Nephron (organoid): Measurements from ENCODE around the gene GJB3.

Experiments used
- H3K27ac Mint-ChIP-seq, 3 experiments: 2 replicates each; pipeline ENCODE4 v1.8.0; 2020; ENCODE audit warnings: mixed read lengths in 3 of 3, mild to moderate bottlenecking in 2 of 3, moderate library complexity in 1 of 3
- H3K27me3 Mint-ChIP-seq: 2 replicates; pipeline ENCODE4 v1.8.0; 2021; ENCODE audit warnings: low read depth, mild to moderate bottlenecking, moderate library complexity, mixed read lengths
- H3K36me3 Mint-ChIP-seq: 2 replicates; pipeline ENCODE4 v1.8.0; 2020; ENCODE audit warnings: low read depth, mixed read lengths
- H3K4me1 Mint-ChIP-seq: 2 replicates; pipeline ENCODE4 v1.8.0; 2020; ENCODE audit warnings: mixed read lengths
- H3K4me3 Mint-ChIP-seq, 3 experiments: 2 replicates each; pipeline ENCODE4 v1.8.0; 2020; ENCODE audit warnings: mild to moderate bottlenecking in 3 of 3, mixed read lengths in 3 of 3, moderate library complexity in 2 of 3
- H3K9me3 Mint-ChIP-seq: 2 replicates; pipeline ENCODE4 v1.8.0; 2020; ENCODE audit warnings: mixed read lengths
- CTCF ChIP-seq, 3 experiments: fragments of 200-600 bp; sonication (generic); IDR thresholded peaks; one replicate each; pipeline ENCODE4 v1.5.0; 2021; ENCODE audit warnings: antibody characterized with exemption in 3 of 3; ENCODE audit not compliant: unreplicated experiment in 3 of 3

Gene GJB3

GRCh38 chr1:34746785-34747637 is 34.0 kb upstream of the GJB3 start:
- H3K4me3 Mint-ChIP-seq, result no peak overlapping the region
- H3K36me3 Mint-ChIP-seq, result no peaks in the 10 kb centered on the region
- H3K27me3 Mint-ChIP-seq, result peaks cover 26% of the 10 kb centered on the region
- no peak overlapping the region for H3K27ac Mint-ChIP-seq
- no peak for TF ChIP-seq CTCF (IDR thresholded peaks at IDR 0.05; ENCODE audit: unreplicated experiment in 3 of 3)
- H3K4me1 Mint-ChIP-seq, result no peaks in the 10 kb centered on the region
- H3K9me3 Mint-ChIP-seq, result no peaks in the 10 kb centered on the region

- Mint-ChIP-seq H3K4me3 (no peak overlapping the region), H3K36me3 (no peaks in the 10 kb centered on the region), H3K27ac (no peak overlapping the region), H3K9me3 (no peaks in the 10 kb centered on the region), H3K27me3 (peaks cover 23% of the 10 kb centered on the region), H3K4me1 (no peaks in the 10 kb centered on the region)
- TF ChIP-seq CTCF (IDR thresholded peaks at IDR 0.05; ENCODE audit: unreplicated experiment in 3 of 3), result no peak
Measured at GRCh38 chr1:34747638-34747941, 33.4 kb upstream of the GJB3 start.

- H3K4me1 Mint-ChIP-seq, result no peaks in the 10 kb centered on the region
- TF ChIP-seq CTCF (IDR thresholded peaks at IDR 0.05; ENCODE audit: unreplicated experiment in 3 of 3), result no peak
- H3K4me3 Mint-ChIP-seq, result no peak overlapping the region
Measured at GRCh38 chr1:34749992-34750391, 31.0 kb upstream of the GJB3 start.

GRCh38 chr1:34750610-34751009 is 30.4 kb upstream of the GJB3 start:
- Mint-ChIP-seq H3K4me1 (no peaks in the 10 kb centered on the region), H3K9me3 (no peaks in the 10 kb centered on the region), H3K27ac (no peak overlapping the region), H3K36me3 (no peaks in the 10 kb centered on the region), H3K27me3 (peaks cover 15% of the 10 kb centered on the region), H3K4me3 (no peak overlapping the region)
- TF ChIP-seq CTCF (IDR thresholded peaks at IDR 0.05; ENCODE audit: unreplicated experiment in 3 of 3), result no peak

More at GRCh38 chr1:34749992-34750391, 31.0 kb upstream of the GJB3 start:
- no peak overlapping the region for H3K27ac Mint-ChIP-seq
- no peaks in the 10 kb centered on the region for H3K36me3 Mint-ChIP-seq
- peaks cover 18% of the 10 kb centered on the region for H3K27me3 Mint-ChIP-seq
- no peaks in the 10 kb centered on the region for H3K9me3 Mint-ChIP-seq

- no peaks in the 10 kb centered on the region for H3K36me3 Mint-ChIP-seq
- no peaks in the 10 kb centered on the region for H3K4me1 Mint-ChIP-seq
- peaks cover 9% of the 10 kb centered on the region for H3K27me3 Mint-ChIP-seq
- no peak overlapping the region for H3K4me3 Mint-ChIP-seq
- no peak for TF ChIP-seq CTCF (IDR thresholded peaks at IDR 0.05; ENCODE audit: unreplicated experiment in 3 of 3)
- H3K9me3 Mint-ChIP-seq, result no peaks in the 10 kb centered on the region
- H3K27ac Mint-ChIP-seq, result no peak overlapping the region
Measured at GRCh38 chr1:34753163-34753562, 27.9 kb upstream of the GJB3 start.
